Measurements from ENCODE around the gene OTUD1.

Gene OTUD1

DNA sequence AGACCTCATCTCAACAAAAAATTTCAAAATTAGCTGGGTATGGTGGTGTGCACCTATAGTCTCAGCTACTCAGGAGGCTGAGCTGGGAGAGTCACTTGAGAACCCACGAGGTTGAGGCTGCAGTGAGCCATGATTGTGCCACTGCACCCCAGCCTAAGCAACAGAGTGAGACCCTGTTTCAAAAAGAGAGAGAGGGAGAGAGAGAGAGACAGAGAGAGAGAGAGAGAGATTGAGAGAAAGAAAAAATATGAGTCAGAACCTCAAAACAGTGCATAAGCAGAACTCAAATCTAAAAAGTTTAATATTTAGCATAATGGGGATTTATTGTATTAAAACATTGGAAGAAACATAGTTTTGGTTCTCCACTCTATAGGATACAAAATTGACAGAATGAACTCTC is 17.5 kb upstream of the OTUD1 start:
- DNase-seq (ENCODE audit: low spot score), result no peak

DNA sequence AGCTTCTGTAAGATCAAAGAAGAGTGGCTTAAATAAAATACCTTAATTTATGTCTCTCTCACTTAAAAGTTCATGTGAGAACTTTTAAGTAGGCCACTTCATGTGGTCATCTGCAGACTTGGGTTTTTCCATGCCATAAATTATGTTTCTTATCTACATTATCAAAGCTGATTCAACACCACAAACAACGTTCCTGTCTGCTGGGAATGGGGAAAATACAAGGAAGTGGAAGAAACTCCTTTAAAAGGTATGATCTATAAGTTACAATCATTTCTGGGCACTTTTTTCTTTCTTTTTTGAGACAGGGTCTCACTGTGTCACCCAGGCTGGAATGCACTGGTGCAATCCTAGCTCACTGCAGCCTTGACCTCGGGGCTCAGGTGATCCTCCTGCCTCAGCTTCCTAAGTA is 16.9 kb upstream of the OTUD1 start:
- no peak for DNase-seq (ENCODE audit: low spot score)

DNA sequence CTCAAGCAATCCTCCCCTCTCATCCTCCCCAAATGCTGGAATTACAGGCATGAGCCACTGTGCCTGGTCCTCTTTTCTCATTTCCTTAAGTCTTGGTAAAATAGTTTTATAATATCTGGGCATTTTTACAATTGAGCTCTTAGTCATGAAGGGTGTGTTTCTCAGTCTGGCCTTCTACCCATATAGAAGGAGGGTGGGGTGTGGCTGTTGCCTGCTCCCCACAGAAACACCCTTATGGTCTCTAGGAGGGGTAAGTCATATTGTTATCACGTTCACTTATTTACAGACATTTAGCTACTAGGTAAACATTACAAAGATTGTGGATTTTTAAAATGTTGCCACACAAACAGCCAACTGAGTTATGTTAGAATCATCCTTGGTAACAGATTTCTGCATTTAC is 6.7 kb upstream of the OTUD1 start:
- peak; percentile 42 for DNase-seq (ENCODE audit: low spot score)

DNA sequence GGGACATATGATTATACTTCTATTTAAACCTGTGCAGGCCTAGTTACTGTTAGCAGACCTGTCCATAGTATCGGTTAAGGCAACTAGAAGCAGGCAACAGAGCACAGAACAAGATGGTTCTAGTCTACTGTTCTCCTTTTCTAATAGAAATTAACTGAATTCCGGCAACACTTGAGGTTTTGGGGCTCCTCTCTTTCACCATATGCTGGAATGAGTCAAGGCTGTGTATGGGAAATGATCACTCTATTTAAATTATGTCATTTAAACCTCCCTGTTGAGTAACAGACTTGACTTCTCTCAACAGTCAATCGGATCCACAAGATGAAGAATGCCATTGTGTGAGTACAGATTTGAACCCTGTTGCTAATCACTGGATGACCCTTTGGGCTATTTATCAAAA is 6.2 kb upstream of the OTUD1 start:
- no peak for DNase-seq (ENCODE audit: low spot score)

DNA sequence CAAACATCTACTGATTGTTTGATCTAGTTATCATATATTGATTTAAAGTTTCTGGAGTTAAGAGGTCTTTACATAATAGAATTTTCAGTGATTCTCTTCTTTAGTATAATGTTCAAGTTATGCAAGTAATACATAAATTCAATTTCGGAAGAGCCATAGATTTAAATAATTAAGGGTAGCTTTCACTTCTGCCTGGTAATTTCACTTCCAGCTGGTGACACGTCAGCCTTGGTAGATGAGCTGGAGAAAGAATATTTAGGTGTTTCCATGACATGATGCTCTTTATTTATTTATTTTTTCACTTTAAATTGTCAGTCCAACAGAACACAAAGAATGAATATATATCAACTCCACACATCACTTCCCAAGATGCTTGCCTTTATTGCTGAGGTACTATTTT is 5.2 kb upstream of the OTUD1 start:
- DNase-seq (ENCODE audit: low spot score), result no peak

DNA sequence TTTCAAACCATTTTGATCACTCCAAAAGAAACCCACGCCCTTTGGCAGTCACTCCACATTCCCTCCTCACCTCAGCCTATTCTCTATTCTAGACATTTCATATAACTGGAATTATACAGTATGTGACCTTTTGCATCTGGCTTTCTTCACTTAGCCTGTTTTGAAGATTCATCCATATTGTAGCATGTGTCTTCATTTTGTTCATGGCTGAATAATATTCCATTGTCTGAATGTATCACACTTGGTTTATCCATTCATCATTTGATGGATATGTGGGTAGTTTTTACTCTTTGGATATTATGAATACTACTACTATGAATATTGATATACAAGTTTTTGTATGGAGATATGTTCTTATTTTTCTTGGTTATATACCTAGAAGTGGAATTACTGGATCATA is 3.5 kb upstream of the OTUD1 start:
- no peak for DNase-seq (ENCODE audit: low spot score)

DNA sequence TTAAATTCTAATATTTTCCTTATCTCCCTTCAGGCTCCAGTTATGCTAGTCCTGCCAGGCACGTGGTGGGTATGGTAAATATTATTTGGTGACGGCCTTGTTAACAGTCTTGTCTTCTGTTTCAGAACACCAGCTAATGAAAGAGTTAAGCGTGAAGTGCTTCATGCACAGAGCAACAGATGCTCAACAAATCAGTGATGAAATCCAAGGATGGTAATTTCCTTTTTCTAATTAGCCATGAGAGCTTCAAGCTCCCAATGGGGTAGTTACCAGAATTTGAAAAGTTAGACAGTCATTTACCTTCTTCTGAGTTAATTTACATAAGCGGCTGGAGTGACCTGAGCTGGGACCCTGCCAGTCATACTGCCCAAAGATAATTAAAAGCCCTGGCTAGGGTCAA is 1.9 kb upstream of the OTUD1 start:
- DNase-seq (ENCODE audit: low spot score), result no peak

DNA sequence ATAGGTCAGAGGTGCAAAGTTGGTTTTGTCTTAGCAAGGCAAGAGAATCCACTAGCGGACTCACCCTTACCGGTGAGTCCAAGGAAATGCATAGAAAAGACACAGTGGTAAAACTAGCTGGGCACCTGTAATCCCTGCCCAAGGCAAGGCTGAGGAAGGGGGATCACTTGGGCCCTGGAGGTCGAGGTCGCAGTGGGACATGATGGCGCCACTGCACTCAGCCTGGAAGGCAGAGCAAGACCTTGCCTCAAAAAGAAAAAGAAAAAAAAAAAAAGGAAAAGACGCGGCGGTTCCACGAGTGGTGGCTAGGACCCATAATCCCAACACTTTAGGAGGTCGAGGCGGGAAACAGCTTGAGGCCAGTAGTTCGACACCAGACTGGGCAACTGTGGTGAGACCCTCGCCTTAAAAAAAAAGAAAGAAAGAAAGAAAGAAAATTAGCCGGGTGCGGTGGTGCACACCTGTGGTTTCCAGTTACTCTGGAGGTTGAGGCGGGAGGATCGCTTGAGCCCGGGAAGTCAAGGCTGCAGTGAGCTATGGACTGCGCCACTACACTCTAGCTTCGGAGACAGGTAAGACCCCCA is 820 bp upstream of the OTUD1 start:
- DNase-seq (ENCODE audit: low spot score), result no peak

DNA sequence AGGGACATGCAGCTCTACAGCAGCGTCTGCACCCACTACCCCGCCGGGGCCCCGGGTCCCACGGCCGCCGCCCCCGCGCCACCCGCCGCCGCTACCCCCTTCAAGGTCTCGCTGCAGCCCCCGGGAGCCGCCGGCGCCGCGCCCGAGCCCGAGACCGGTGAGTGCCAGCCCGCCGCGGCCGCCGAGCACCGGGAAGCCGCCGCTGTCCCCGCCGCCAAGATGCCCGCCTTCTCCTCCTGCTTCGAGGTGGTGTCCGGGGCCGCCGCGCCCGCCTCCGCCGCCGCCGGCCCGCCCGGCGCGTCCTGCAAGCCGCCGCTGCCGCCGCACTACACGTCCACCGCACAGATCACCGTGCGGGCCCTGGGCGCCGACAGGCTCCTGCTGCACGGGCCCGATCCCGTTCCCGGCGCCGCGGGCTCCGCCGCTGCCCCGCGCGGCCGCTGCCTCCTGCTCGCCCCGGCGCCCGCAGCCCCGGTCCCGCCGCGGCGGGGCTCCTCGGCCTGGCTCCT is 631 bp downstream of the OTUD1 start:
- DNase-seq (ENCODE audit: low spot score), result no peak

DNA sequence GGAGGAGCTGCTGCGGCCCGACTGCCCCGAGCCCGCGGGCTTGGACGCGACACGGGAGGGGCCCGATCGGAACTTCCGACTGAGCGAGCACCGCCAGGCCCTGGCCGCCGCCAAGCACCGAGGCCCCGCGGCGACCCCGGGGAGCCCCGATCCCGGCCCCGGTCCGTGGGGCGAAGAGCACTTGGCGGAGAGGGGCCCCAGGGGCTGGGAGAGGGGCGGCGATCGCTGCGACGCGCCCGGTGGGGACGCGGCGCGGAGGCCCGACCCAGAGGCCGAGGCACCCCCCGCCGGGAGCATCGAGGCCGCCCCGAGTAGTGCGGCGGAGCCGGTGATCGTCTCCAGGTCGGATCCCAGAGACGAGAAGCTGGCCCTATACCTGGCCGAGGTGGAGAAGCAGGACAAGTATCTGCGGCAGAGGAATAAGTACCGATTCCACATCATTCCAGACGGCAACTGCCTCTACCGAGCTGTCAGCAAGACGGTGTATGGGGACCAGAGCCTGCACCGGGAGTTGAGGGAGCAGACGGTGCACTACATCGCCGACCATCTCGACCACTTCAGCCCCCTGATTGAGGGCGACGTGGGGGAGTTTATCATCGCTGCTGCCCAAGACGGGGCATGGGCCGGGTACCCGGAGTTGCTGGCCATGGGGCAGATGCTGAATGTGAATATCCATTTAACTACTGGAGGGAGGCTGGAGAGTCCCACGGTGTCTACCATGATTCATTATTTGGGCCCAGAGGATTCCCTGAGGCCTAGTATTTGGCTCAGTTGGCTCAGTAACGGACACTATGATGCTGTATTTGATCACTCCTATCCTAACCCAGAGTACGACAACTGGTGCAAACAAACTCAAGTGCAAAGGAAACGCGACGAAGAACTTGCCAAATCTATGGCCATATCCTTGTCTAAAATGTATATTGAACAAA is 1.4 kb downstream of the OTUD1 start:
- peak; percentile 57 for DNase-seq (ENCODE audit: low spot score)

DNA sequence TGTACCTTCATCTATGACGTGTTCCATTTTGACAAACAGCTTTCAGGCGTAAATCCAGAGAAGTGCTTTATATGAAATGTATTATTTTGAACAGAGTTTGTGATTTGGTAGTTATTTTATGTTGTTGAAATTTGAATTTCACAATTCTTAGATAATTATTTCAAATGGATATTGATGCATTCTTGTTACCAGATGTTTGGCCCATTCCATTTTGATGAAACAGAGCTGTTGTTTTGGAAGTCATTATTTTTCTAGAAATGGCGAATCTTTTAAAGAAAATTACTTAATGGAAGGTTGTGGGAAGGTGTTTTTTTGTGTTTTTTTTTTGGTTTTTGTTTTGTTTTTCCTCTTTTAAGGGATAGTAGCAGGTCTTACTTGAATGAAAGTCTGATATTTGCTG is 2.4 kb downstream of the OTUD1 start:
- peak; percentile 45 for DNase-seq (ENCODE audit: low spot score)

DNA sequence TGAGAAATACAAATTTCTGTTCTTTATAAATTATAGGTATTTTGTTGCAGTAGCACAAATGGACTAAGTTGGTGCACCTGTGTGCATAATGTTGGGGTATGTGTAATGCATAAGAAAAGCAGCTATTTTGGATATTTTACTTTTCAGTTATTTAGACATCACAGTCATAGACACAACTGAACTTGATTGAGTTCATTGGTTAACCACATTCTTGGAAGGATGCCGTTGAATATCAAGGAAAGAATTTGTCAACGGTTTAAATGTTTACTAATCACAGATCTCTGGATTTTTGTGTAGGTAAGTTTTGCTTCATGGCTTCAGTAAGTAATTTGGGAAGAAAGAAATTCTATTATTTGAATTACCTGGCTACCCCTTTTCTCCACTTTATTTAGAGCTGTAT is 4.1 kb downstream of the OTUD1 start:
- peak; percentile 52 for DNase-seq (ENCODE audit: low spot score)

DNA sequence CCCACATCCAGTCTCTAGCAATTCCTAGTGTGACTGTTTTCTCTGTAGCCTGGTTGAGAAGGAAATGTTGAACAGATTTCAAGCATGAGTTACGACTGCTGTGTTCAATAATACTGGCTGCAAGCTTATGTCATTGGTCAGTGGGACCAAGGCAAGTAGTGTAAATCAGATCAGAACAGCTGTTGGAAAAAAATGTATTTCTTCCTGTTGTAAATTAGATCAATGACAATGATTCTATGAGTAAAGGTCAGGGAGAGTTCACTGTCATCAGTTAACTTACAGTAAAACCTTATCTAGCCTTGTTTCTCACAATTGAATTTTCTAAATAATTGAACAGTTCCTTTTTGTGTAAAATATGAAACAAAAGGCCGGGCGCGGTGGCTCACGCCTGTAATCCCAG is 6.7 kb downstream of the OTUD1 start:
- no peak for DNase-seq (ENCODE audit: low spot score)

DNA sequence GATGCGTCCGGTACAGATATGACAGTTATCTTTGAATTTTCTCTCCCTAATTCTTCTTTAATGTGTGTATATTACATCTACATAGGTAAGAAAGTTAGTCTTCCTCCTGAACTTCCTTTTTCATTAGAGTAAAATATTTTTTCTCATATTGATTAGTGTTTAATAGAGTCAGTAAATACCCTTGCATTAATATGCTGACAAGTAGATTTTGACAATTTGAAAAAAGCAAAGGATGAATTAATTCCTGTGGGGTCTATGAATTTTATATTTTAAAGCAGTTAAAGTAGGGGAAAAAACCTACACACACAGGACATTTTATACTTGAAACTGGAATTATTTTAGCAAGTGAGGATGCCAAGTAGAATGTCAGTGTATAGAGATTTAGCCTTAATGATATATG is 9.4 kb downstream of the OTUD1 start:
- DNase-seq (ENCODE audit: low spot score), result no peak

DNA sequence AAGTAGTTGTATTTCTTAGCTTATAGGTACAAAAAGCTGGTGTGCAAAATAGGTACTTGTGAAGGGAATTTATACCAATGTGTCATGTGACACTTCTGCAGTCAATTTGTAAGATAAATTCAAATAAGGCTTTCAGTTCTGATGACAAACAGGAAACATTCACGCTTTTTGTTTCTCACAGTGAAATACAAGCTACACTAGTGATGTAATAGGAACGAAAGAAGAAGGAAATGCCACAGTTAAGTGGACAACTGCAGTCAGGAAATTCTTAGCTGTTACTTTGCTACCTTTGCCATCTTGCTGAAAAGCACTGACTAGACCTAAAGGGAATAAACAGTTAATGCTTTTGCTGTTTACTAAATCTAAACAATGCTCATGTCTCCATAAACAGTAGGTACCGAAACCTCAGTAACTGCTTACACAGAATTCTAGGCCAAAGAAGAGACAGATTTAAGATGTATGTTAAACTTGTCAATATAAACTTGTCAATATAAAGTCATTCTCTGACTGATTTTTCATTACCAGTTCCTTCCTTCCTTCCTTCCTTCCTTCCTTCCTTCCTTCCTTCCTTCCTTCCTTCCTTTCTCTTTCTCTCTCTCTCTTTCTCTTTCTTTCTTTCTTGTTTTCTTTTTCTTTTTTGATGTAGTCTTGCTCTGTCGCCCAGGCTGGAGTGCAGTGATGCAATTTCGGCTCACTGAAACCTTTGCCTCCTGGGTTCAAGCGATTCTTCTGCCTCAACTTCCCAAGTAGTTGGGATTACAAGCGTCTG is 10.1 kb downstream of the OTUD1 start:
- DNase-seq (ENCODE audit: low spot score), result peak; percentile 31

DNA sequence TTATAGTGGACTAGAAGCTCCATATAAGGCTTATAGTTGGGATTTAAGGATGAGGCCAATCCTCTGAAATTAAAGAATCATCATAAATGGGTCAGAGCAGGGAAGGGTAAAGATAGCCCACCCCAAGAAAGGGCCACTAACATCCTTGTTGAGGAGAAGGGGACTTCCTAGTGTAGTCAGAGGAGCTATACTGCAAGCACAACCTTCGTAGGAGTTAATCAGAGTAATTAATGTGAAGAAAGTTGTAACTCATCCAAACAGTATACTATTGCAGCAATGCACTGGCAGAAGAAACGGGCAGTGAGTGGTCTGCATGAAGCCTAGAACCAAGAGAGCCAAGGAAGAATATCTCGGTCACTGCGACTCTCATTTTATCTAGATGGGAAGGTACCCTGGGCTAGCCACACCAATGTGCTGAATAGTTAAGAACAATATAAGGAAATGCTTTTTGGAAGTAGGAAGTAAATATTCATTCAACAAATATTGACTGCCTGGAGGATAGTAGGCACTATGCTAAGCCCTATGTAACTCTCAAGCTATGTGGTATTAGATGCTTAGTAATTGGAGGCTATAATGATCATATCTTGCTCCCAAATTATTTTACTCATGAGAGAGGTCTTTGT is 13.3 kb downstream of the OTUD1 start:
- no peak for DNase-seq (ENCODE audit: low spot score)

DNA sequence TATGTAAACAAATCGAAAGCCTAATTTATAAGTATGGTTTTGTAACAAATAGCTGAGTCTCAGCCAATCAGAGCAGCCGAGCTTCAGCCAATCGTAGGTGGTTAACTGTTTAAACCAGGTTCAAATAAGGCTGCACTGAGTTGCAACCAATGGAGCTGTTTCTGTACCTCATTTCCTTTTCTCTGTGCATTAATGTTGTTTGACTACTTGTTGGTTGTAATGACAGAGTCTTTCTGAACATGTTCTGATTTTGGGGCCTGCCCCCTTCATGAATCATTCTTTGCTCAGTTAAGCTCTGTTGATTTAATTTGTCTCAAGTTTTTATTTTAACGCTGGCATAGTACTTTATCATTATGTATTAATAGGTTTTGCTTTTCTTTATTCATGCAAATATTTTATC is 14.6 kb downstream of the OTUD1 start:
- DNase-seq (ENCODE audit: low spot score), result no peak

DNA sequence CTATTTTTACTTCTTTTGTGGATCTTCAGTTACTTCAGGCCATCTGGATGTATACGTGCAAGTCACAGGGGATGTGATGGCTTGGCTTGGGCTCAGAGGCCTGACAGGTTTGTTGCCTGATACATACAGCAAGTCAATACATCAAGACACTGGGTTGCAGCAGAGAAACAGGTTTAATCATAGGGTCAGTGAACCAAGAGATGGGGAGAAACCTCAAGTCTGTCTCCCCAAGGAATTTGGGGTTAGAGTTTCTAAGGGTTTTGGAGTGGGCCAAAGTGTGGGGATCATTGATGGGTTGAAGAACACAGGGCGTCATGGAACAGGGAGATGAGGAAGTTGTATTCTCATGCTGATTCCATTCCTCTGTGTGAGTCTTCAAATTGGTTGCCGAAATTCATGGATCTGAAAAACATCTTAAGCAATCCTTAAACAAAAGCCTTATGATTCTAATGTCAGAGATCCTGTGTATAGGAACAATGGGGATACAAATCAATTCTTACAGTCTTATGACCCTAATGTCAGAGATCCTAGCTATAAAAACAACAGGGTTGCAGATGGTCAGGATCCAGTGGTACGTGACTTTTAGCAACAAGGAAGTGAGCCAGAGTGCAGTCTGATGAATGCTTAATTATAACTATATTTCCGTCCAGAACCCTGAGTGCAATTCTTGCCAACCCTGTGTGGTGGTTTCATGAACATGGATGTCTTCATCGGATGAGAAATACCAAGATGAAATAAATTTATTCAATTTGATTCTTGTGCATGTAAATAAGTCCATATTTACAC is 18.9 kb downstream of the OTUD1 start:
- no peak for DNase-seq (ENCODE audit: low spot score)

DNA sequence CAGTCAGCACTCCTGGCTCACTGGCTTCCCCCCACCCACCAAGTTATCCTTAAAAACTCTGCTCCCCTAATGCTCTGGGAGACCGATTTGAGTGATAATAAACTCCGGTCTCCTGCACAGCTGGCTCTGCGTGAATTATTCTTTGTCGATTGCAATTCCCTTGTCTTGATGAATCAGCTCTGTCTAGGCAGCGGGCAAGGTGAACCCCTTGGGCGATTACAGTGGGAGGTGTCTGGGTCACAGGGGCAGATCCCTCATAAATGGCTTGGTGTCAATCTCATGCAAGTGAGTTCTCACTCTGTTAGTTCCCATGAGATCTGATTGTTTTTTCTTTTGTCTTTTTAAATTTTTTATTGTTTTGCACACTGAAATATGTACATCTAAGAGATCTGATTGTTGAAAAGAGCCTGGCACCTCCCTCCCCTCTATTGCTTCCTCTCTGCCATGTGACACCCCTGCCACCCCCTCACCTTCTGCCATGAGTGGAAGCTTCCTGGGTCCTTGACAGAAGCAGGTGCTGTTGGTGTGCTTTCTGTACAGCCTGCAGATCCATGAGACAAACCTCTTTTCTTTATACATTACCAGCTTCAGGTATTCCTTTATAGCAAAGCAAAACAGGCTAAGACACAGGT is 20.5 kb downstream of the OTUD1 start:
- DNase-seq (ENCODE audit: low spot score), result no peak

DNA sequence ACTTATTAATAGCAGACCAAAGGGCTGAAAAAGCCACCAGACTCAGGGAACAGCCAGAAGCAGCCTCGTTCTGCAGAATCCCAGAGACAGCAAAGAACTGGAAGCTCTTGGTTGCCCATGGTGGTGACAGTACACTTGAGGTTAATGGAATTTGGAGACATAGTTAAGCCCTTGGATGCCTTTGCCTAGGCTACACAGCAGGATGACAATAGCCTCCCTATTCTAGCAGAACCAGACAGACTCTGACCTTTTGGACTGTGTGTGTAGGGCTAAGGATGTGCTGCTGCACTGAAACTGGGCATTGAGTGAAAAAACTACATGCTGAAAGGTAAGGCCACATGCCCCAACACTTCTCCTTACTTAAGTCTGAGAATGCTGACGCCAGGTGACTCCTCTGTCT is 22.7 kb downstream of the OTUD1 start:
- DNase-seq (ENCODE audit: low spot score), result no peak

DNA sequence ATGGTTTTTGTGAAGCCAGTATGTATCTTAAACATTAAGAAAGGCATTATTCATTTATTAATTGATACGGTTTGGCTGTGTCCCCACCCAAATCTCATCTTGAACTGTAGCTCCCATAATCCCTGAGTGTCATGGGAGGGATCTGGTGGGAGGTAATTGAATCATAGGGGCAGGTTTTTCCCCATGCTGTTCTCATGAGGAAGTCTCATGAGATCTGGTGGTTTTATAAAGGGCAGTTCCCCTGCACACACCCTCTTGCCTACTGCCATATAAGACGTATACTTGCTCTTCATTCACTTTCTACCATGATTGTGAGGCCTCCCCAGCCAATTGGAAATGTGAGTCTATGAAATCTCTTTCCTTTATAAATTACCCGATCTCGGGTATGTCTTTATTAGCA is 28.1 kb downstream of the OTUD1 start:
- no peak for DNase-seq (ENCODE audit: low spot score)
